B cell (primary cell): ENCODE data around the gene THBS4.

Experiments used
- CTCF ChIP-seq: fragments of 200-600 bp; IDR thresholded peaks from one replicate; pipeline ENCODE4 v1.8.0; 2022; ENCODE audit warnings: antibody characterized with exemption, mild to moderate bottlenecking
- EZH2 ChIP-seq: IDR thresholded peaks from 2 replicates; pipeline ENCODE4 v1.6.1; 2012; ENCODE audit warnings: borderline replicate concordance, low read depth, mild to moderate bottlenecking, moderate library complexity, low read length; ENCODE audit not compliant: insufficient read depth, poor library complexity, severe bottlenecking

- TF ChIP-seq CTCF, result no peak
- no peak for TF ChIP-seq EZH2
Measured at GRCh38 chr5:80025069-80025468, 10.1 kb upstream of the THBS4 start.
